Lower lobe of right lung (tissue), 2 donors: ENCODE data around the gene CHD9. TPM values are rescaled to one million over a fixed set of nuclear protein-coding genes. Genes with fewer than 3 reads are reported as not detected.

ENCODE experiments used
- ATAC-seq, 2 donors: fragments of 200-7000 bp; cut with Tn5 transposase; one replicate each; pipeline ENCODE4 v1.9.1; 2020 to 2022; ENCODE audit warnings: mild to moderate bottlenecking in 2 of 2, moderate library complexity in 2 of 2
- DNase-seq: peaks from one replicate; pipeline ENCODE4 v3.0.0-alpha.2; 2020
- H3K27ac ChIP-seq: fragments of 200-600 bp; one replicate; pipeline ENCODE4 v1.8.0; 2022
- H3K27me3 ChIP-seq: fragments of 200-600 bp; one replicate; pipeline ENCODE4 v1.8.0; 2022; ENCODE audit warnings: low read depth
- H3K36me3 ChIP-seq: fragments of 200-600 bp; one replicate; pipeline ENCODE4 v1.8.0; 2022; ENCODE audit warnings: mild to moderate bottlenecking
- H3K4me1 ChIP-seq: fragments of 200-600 bp; one replicate; pipeline ENCODE4 v1.8.0; 2022
- H3K4me3 ChIP-seq: fragments of 200-600 bp; one replicate; pipeline ENCODE4 v1.8.0; 2022; ENCODE audit warnings: mild to moderate bottlenecking
- H3K9me3 ChIP-seq: fragments of 200-600 bp; one replicate; pipeline ENCODE4 v1.8.0; 2022
- CTCF ChIP-seq: fragments of 200-600 bp; IDR thresholded peaks from one replicate; pipeline ENCODE4 v1.8.0; 2022; ENCODE audit warnings: antibody characterized with exemption, mild to moderate bottlenecking
- intact Hi-C: fragments of 100-400 bp; cut with DNase I; formaldehyde crosslinking; loops from one replicate; pipeline ENCODE4 v1.11.0; 2022
- total RNA-seq: library from RNA; stranded (reverse); fragmentation: NEBNext Ultra II Directional; extraction: Animal tissue kit (Norgen Biotek cat#: 25700); gene quantifications from one replicate; pipeline ENCODE4 v1.2.1, GENCODE V29; 2021
- donor health status: DM: no; HTN: yes; CAD: no; lungs with severe emphysema.

The CHD9 gene
- total RNA-seq, 1 donor from 2014 or later: 73.1 TPM

DNA sequence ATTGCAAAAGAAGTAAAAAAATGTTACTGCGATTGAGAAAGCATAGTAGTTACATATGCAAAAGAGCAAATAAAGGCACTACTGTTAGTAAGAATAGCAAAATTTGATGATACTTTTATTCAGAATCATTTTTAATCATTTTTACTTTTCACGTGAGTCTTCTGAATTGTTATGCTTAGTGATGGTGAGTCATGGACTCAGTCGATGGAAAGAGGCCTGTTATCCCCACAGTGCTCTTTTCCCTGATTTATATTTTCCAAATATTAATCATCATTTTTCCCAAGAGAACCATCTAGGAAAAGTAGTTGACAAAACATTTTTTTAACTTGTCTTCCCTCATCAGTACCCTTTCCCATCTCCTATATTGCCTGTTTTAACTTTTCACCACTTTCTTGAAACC is 181.1 kb downstream of the CHD9 start:
- ATAC-seq: no peak
- Histone ChIP-seq H3K36me3 (peaks cover 96% of the 10 kb centered on the region), H3K9me3 (no peaks in the 10 kb centered on the region), H3K4me1 (no peaks in the 10 kb centered on the region), H3K27ac (no peak overlapping the region), H3K27me3 (no peaks in the 10 kb centered on the region), H3K4me3 (no peak overlapping the region)
- no peak for DNase-seq
- TF ChIP-seq CTCF: no peak
- intact Hi-C loops: no loop called here

GRCh38 chr16:53249331-53249730 is 194.5 kb downstream of the CHD9 start:
- ATAC-seq (no peak), DNase-seq (no peak)
- Histone ChIP-seq H3K27ac (no peak overlapping the region), H3K36me3 (peaks cover 96% of the 10 kb centered on the region), H3K4me1 (no peaks in the 10 kb centered on the region), H3K27me3 (no peaks in the 10 kb centered on the region), H3K9me3 (no peaks in the 10 kb centered on the region), H3K4me3 (no peak overlapping the region)
- intact Hi-C loops: no loop called here
- TF ChIP-seq CTCF: no peak

DNA sequence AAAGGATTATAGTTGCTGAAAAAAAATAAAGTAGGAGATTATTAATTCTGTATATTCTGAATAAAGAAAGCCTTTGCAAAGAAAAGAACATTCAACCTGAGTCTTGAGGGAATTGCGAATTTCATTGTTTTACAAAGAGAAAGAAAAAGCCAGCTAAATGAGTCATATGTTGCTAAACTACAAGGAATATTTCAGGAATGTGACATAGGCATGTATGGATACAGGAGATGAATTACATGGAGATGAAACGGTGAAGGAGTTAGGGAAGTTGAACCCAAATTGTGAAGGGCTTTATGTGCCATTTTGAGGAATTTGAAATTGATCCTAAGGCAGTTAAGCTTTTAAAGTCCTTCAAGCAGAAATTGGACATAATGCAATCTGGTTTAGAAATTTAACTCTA is 202.2 kb downstream of the CHD9 start:
- Histone ChIP-seq H3K36me3 (peaks cover 93% of the 10 kb centered on the region), H3K4me1 (no peaks in the 10 kb centered on the region), H3K27ac (no peak overlapping the region), H3K27me3 (no peaks in the 10 kb centered on the region), H3K9me3 (no peaks in the 10 kb centered on the region), H3K4me3 (no peak overlapping the region)
- intact Hi-C loops: no loop called here
- DNase-seq (no peak), ATAC-seq (no peak)
- no peak for TF ChIP-seq CTCF

DNA sequence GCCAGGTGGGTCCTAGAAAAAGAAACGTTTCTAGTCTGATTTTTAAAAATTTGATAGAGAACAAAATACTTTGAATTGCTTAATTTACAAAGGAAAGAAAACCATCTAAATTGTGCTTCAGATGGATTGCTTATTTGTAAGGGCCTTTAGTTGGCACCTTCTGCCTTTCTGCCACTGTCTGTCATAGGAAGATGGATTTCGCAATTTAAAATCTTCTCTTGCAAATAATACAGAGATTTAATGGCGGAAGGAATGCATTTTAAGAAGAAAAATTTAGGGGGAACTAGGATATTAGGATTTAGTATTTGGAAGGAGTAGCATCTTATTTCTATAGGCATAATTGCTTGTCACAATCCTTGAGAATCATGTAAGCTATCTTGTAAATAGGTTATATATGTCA is 204.0 kb downstream of the CHD9 start:
- H3K27me3 ChIP-seq: no peaks in the 10 kb centered on the region
- no peak for DNase-seq
- no peaks in the 10 kb centered on the region for H3K9me3 ChIP-seq
- H3K36me3 ChIP-seq: peaks cover 89% of the 10 kb centered on the region
- H3K27ac ChIP-seq: no peak overlapping the region
- no peak for TF ChIP-seq CTCF
- H3K4me3 ChIP-seq: no peak overlapping the region
- H3K4me1 ChIP-seq: no peaks in the 10 kb centered on the region
- intact Hi-C loops: no loop called here
- ATAC-seq: no peak

DNA sequence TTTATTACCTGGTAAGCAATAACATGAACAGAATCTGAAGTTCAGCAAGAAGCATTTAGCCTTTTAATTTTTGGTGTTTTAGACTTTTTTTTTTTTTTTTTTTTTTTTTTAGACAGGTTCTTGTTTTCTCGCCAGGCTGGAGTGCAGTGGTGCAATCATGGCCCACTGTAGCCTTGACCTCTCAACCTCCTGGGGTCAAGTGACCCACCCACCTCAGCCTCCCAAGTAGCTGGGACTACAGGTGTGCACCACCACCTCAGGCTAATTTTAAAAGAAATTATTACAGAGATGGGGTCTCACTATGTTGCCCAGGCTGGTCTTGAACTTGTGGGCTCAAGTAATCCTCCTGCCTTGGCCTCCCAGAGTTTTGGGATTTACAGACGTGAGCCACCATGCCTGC is 206.5 kb downstream of the CHD9 start:
- no peak overlapping the region for H3K4me3 ChIP-seq
- intact Hi-C loops: loop anchor here (5.0 kb wide), 1 partner anchor 34 kb away; no protein-coding TSS in a partner anchor
- H3K4me1 ChIP-seq: no peaks in the 10 kb centered on the region
- peaks cover 86% of the 10 kb centered on the region for H3K36me3 ChIP-seq
- DNase-seq: no peak
- H3K9me3 ChIP-seq: no peaks in the 10 kb centered on the region
- ATAC-seq: no peak
- no peak overlapping the region for H3K27ac ChIP-seq
- TF ChIP-seq CTCF: no peak
- H3K27me3 ChIP-seq: no peaks in the 10 kb centered on the region

DNA sequence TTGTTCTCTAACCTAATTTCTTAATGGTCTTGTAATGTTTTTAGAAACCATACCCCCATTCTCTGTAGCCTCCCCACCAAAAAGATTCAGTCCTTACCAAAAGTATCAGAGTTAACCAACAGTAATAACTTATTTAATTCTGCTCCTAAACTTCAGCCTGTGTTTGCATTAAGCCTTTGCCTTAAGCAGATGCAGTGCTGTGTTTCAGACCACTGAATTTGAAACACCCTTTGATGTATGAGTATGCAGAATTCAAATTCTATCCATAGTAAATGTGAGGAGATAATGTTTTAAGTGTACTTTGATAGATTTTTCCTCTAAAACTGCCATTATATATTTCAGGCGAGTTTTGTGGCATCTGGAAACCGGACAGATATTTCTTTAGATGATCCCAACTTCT is 207.9 kb downstream of the CHD9 start:
- TF ChIP-seq CTCF: no peak
- Histone ChIP-seq H3K9me3 (no peaks in the 10 kb centered on the region), H3K27ac (no peak overlapping the region), H3K27me3 (no peaks in the 10 kb centered on the region), H3K4me1 (no peaks in the 10 kb centered on the region), H3K4me3 (no peak overlapping the region), H3K36me3 (peaks cover 84% of the 10 kb centered on the region)
- no peak for DNase-seq
- intact Hi-C loops: loop anchor here (5.0 kb wide), 1 partner anchor 35 kb away; no protein-coding TSS in a partner anchor
- ATAC-seq: no peak
